ENCODE measurements around the gene CDC42EP4. TPM values are rescaled to one million over a fixed set of nuclear protein-coding genes. Genes with fewer than 3 reads are reported as not detected.

Gene CDC42EP4
- total RNA-seq, 2 donors from 2014 or later = 49.6 to 65.6 TPM

DNA sequence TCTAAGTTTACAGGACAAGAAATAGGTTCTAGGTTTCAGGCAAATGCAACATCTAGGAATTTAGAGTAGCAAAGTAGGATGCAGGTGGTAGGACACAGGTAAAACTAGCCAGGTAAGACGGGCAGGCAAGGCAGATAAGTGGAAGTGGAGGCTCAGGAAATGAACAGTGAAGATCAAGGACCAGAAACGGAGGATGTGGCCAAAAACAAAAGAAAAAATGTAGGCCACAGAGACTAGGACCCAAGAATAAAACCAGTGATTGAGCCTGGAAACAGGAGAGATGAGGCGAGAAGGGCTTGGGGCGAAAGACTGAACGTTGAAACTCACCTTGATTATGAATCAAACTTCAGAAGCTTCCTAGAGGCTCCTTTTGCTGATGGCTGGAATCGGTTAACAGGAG, 74.1 kb downstream of the CDC42EP4 start:
- ATAC-seq (no peak), DNase-seq (no peak)
- intact Hi-C loops (cut with DNase I, micrococcal nuclease) = no loop called here

GRCh38 chr17:73234736-73235135, 77.1 kb downstream of the CDC42EP4 start:
- DNase-seq (peak in 1 of 2 donors; percentile 68), ATAC-seq (peak; percentile 32)
- intact Hi-C loops (cut with DNase I, micrococcal nuclease) = loop anchor here in 1 of 2 donors (5.0 kb wide), 1 partner anchor 42 kb away; the partner anchor contains the start of gene COG1

Other genes starting within 250 kb of the CDC42EP4 start
- gene SLC39A11, start 219.3 kb downstream of the CDC42EP4 start, total RNA-seq = 10 to 100 TPM; 67.4 to 89.8 TPM
- under 1 TPM; 0.58 to 0.75 TPM for gene SSTR2, start 147.0 kb downstream of the CDC42EP4 start, total RNA-seq
- 10 to 100 TPM; 46.4 to 59.6 TPM for gene COG1, start 118.9 kb downstream of the CDC42EP4 start, total RNA-seq
- under 1 TPM in 1 of 2 donors, not detected in 1; 0.20 TPM for gene CPSF4L, start 50.1 kb downstream of the CDC42EP4 start, total RNA-seq

Measured in left colon (tissue), 2 donors.